Caco-2 (cell line): ENCODE measurements around the gene RNU7-1. TPM values are rescaled to one million over a fixed set of nuclear protein-coding genes. Genes with fewer than 3 reads are reported as not detected.

Experiments
- BruUV-seq: library from RNA; stranded (reverse); fragments of 400-500 nt; replicated peaks from 2 replicates; lab custom pipeline; 2021; lab: Mats Ljungman, UMichigan
- CTCF ChIA-PET: fragments of 300-600 bp; sonication (Branson Sonifier 250); formaldehyde crosslinking; loops from one replicate; lab custom pipeline; 2022; ENCODE audit warnings: antibody characterized with exemption; lab: Charles Lee
- POLR2A ChIA-PET: fragments of 300-600 bp; sonication (Branson Sonifier 250); formaldehyde crosslinking; loops from one replicate; lab custom pipeline; 2022; ENCODE audit warnings: antibody characterized with exemption; lab: Charles Lee
- DNase-seq, 2 experiments: peaks; one replicate each; pipeline versions ENCODE4 v3.0.0 to v3.0.0-alpha.2; 2020 to 2022
- H3K27me3 ChIP-seq: replicated peaks from 2 replicates; pipeline ENCODE4 v1.6.0; 2011; ENCODE audit warnings: low read length; ENCODE audit not compliant: control insufficient read depth, insufficient read depth
- H3K36me3 ChIP-seq: 2 replicates; pipeline ENCODE4 v1.5.1; 2011; ENCODE audit warnings: low read length; ENCODE audit not compliant: control insufficient read depth, insufficient read depth
- H3K4me1 ChIP-seq: fragments of 250-450 bp; sonication (Bioruptor Pico); 2 replicates; pipeline ENCODE4 v1.5.1; 2020; ENCODE audit warnings: mild to moderate bottlenecking
- H3K4me3 ChIP-seq: 2 replicates; pipeline ENCODE4 v1.5.1; 2011; ENCODE audit warnings: low read depth, mild to moderate bottlenecking, control low read depth, low read length
- H3K9me3 ChIP-seq: fragments of 250-450 bp; sonication (Bioruptor Pico); 2 replicates; pipeline ENCODE4 v1.5.1; 2020; ENCODE audit warnings: mild to moderate bottlenecking, moderate library complexity
- H3K27ac Mint-ChIP-seq: one replicate; pipeline ENCODE4 v1.8.0; 2022; ENCODE audit warnings: mixed read lengths; ENCODE audit not compliant: unreplicated experiment
- H3K27me3 Mint-ChIP-seq: one replicate; pipeline ENCODE4 v1.8.0; 2022; ENCODE audit warnings: mixed read lengths; ENCODE audit not compliant: insufficient read depth, unreplicated experiment
- H3K36me3 Mint-ChIP-seq: one replicate; pipeline ENCODE4 v1.8.0; 2022; ENCODE audit warnings: mild to moderate bottlenecking, mixed read lengths; ENCODE audit not compliant: insufficient read depth, unreplicated experiment
- H3K4me1 Mint-ChIP-seq: one replicate; pipeline ENCODE4 v1.8.0; 2022; ENCODE audit warnings: low read depth, mixed read lengths; ENCODE audit not compliant: unreplicated experiment
- H3K4me3 Mint-ChIP-seq: one replicate; pipeline ENCODE4 v1.8.0; 2022; ENCODE audit warnings: mild to moderate bottlenecking, moderate library complexity, mixed read lengths; ENCODE audit not compliant: unreplicated experiment
- H3K9me3 Mint-ChIP-seq: one replicate; pipeline ENCODE4 v1.8.0; 2022; ENCODE audit warnings: mixed read lengths; ENCODE audit not compliant: unreplicated experiment
- intact Hi-C: fragments of 100-400 bp; cut with micrococcal nuclease; formaldehyde crosslinking; loops from one replicate; pipeline ENCODE4 v1.10.0; 2022; ENCODE audit not compliant: unreplicated experiment
- total RNA-seq: library from RNA; stranded (reverse); gene quantifications from 2 replicates; pipeline ENCODE4 v1.2.3, GENCODE V29; 2022
- TF ChIP-seq, protein P1 (sequence below), 2 experiments: fragments of 200-600 bp in 1 of 2; IDR thresholded peaks; 1 replicate in 1 of 2; 2 replicates in 1 of 2; pipeline versions ENCODE4 v1.5.1 to v1.8.0; 2011 to 2022; ENCODE audit warnings: antibody characterized with exemption in 1 of 2, control low read depth in 1 of 2, inconsistent platforms in 1 of 2, low read depth in 1 of 2, low read length in 1 of 2, mild to moderate bottlenecking in 1 of 2, moderate library complexity in 1 of 2; ENCODE audit not compliant: insufficient read depth in 1 of 2, severe bottlenecking in 1 of 2, unreplicated experiment in 1 of 2

The RNU7-1 gene
- total RNA-seq, 1 experiment from 2014 or later = not detected

DNA sequence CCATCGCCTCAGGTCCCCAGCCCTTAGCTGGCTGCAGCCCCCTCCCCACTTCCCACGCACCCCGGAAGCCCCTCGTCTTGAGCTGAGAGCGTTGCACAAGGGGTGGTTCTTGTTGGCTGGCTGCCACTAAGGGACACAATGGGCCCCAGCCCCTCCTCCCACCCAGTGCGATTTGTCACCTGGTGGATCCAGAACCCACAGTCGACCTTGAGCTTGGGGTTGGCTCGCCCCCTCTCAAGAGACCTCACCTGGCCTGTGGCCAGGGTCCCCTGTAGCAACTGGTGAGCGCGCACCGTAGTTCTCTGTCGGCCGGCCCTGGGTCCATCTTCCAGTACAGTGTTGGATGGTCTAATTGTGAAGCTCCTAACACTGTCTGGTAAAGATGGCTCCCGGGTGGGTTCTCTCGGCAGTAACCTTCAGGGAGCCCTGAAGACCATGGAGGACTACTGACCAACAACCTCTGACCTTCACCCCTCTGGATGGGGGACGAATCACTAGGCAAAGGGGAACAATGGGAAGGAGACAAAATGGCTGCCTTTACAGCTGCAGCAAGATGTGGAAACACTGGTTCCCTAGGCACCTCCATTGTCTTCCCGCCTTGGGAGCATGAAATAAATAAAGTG is 20.3 kb downstream of the RNU7-1 start:
- peaks cover 75% of the 10 kb centered on the region for H3K36me3 Mint-ChIP-seq
- DNase-seq = peak in 1 of 2 experiments; percentile 63
- no peaks in the 10 kb centered on the region for H3K9me3 Mint-ChIP-seq
- Histone ChIP-seq H3K27me3 (no peaks in the 10 kb centered on the region), H3K36me3 (peaks cover 19% of the 10 kb centered on the region), H3K4me1 (peaks cover 39% of the 10 kb centered on the region), H3K4me3 (peak overlapping the region; percentile 64), H3K9me3 (no peaks in the 10 kb centered on the region)
- ChIA-PET CTCF (interaction anchor here (0.6 to 8.6 kb wide), 15 partner anchors 12 to 250 kb away, joined by 3 to 241 read pairs (median 4); partner anchors contain the start of genes C12orf57, C1RL, CDCA3 and RNU7-1), POLR2A (interaction anchor here (0.9 to 9.3 kb wide), 5 partner anchors 12 to 111 kb away, joined by 3 to 237 read pairs (median 5); partner anchors contain the start of genes C12orf57 and RNU7-1)
- intact Hi-C loops = loop anchor here (1.0 to 5.0 kb wide), 3 partner anchors 73 to 145 kb away; partner anchors contain the start of genes C1R and C1RL
- H3K4me3 Mint-ChIP-seq = peak overlapping the region; percentile 81
- TF ChIP-seq, protein P1, sequence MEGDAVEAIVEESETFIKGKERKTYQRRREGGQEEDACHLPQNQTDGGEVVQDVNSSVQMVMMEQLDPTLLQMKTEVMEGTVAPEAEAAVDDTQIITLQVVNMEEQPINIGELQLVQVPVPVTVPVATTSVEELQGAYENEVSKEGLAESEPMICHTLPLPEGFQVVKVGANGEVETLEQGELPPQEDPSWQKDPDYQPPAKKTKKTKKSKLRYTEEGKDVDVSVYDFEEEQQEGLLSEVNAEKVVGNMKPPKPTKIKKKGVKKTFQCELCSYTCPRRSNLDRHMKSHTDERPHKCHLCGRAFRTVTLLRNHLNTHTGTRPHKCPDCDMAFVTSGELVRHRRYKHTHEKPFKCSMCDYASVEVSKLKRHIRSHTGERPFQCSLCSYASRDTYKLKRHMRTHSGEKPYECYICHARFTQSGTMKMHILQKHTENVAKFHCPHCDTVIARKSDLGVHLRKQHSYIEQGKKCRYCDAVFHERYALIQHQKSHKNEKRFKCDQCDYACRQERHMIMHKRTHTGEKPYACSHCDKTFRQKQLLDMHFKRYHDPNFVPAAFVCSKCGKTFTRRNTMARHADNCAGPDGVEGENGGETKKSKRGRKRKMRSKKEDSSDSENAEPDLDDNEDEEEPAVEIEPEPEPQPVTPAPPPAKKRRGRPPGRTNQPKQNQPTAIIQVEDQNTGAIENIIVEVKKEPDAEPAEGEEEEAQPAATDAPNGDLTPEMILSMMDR (IDR thresholded peaks at IDR 0.05; ENCODE audit: insufficient read depth in 1 of 2, low read depth in 1 of 2, low read length in 1 of 2, severe bottlenecking in 1 of 2, unreplicated experiment in 1 of 2) = no peak
- no peaks in the 10 kb centered on the region for H3K27me3 Mint-ChIP-seq
- H3K4me1 Mint-ChIP-seq = peaks cover 32% of the 10 kb centered on the region
- peak overlapping the region; percentile 93 for H3K27ac Mint-ChIP-seq
- BruUV-seq = no TSS peak

DNA sequence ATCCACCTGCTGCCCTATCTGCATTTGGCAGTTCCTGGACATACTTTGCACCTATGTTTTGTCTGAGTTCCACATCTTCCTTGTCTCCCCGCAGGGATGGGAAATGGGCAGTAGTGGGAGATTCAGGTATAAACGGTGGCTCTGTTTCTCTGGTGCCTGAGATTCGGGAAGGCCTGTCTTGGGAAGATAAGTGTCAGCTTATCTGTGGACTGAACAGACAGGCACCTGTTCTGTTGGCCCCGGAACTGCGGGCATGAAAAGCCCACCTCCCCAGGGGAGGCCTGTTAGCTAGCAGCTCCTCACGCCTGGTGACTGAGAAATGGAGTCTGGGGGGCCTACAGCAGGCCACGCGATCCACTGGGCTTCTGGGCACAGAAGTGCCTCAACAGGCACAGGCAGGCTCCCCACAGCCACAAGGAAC is 21.0 kb downstream of the RNU7-1 start:
- TF ChIP-seq, protein P1 (IDR thresholded peaks at IDR 0.05; ENCODE audit: insufficient read depth in 1 of 2, low read depth in 1 of 2, low read length in 1 of 2, severe bottlenecking in 1 of 2, unreplicated experiment in 1 of 2) = no peak
- H3K27me3 Mint-ChIP-seq = no peaks in the 10 kb centered on the region
- ChIA-PET CTCF (interaction anchor here (0.5 to 8.6 kb wide), 19 partner anchors 12 to 431 kb away, joined by 3 to 241 read pairs (median 4); partner anchors contain the start of genes C12orf57, C1RL, CDCA3 and GAPDH), POLR2A (interaction anchor here (1.1 to 9.3 kb wide), 4 partner anchors 11 to 112 kb away, joined by 3 to 237 read pairs (median 7); partner anchors contain the start of genes C12orf57 and RNU7-1)
- peaks cover 82% of the 10 kb centered on the region for H3K36me3 Mint-ChIP-seq
- no TSS peak for BruUV-seq
- no peaks in the 10 kb centered on the region for H3K27me3 ChIP-seq
- intact Hi-C loops = loop anchor here (5.0 kb wide), 1 partner anchor 128 kb away; the partner anchor contains the start of gene C1R
- peak overlapping the region; percentile 64 for H3K4me3 ChIP-seq
- DNase-seq = no peak
- H3K9me3 ChIP-seq = no peaks in the 10 kb centered on the region
- H3K4me1 ChIP-seq = peaks cover 39% of the 10 kb centered on the region
- peaks cover 37% of the 10 kb centered on the region for H3K4me1 Mint-ChIP-seq
- peaks cover 19% of the 10 kb centered on the region for H3K36me3 ChIP-seq
- peak overlapping the region; percentile 93 for H3K27ac Mint-ChIP-seq
- peak overlapping the region; percentile 81 for H3K4me3 Mint-ChIP-seq
- H3K9me3 Mint-ChIP-seq = no peaks in the 10 kb centered on the region

DNA sequence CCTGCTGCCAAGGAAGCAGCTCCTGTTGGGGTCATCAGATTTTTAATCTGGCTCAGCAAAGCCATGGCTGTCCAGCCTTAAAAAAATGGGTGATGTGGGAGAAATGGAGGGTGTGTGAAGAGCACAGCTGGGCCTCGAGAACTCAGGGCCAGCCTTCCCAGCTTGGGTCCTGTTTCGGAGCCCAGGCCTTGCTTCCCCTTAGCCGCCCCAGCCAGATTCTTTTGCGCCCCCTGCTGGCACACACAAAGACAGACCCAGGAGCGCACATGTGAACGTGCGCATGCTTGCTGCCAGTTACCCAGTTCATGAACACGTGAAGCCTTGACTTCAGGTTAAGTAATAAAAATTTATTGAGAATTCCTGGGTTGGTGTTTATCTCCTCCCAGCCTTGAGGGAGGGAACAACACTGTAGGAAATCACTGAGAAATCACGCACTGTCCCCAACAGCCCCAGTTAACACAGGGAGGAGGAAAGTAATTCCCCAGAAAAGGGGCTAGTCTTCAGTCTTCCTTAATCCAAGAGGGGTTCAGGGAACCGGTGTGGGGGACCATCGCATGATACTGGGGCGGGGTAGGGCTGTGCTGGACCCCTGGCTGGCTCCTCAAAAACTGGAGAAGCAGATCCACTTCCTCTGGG is 21.5 kb downstream of the RNU7-1 start:
- no peaks in the 10 kb centered on the region for H3K9me3 Mint-ChIP-seq
- TF ChIP-seq, protein P1 (IDR thresholded peaks at IDR 0.05; ENCODE audit: insufficient read depth in 1 of 2, low read depth in 1 of 2, low read length in 1 of 2, severe bottlenecking in 1 of 2, unreplicated experiment in 1 of 2) = peak; percentile 95 to 96
- Histone ChIP-seq H3K36me3 (peaks cover 19% of the 10 kb centered on the region), H3K27me3 (no peaks in the 10 kb centered on the region), H3K9me3 (no peaks in the 10 kb centered on the region), H3K4me1 (peaks cover 39% of the 10 kb centered on the region), H3K4me3 (peak overlapping the region; percentile 64)
- H3K27ac Mint-ChIP-seq = peak overlapping the region; percentile 93
- ChIA-PET POLR2A (interaction anchor here (9.3 kb wide), 1 partner anchor 20 kb away, joined by 237 read pairs; the partner anchor contains the start of genes C12orf57 and RNU7-1), CTCF (interaction anchor here (0.5 to 8.6 kb wide), 17 partner anchors 13 to 431 kb away, joined by 3 to 241 read pairs (median 4); partner anchors contain the start of genes C12orf57, C1RL, CDCA3 and GAPDH)
- H3K4me1 Mint-ChIP-seq = peaks cover 37% of the 10 kb centered on the region
- peak overlapping the region; percentile 81 for H3K4me3 Mint-ChIP-seq
- H3K27me3 Mint-ChIP-seq = no peaks in the 10 kb centered on the region
- no TSS peak for BruUV-seq
- peak; percentile 91 to 93 for DNase-seq
- peaks cover 87% of the 10 kb centered on the region for H3K36me3 Mint-ChIP-seq
- intact Hi-C loops = no loop called here
